ENCODE measurements around the gene NAGS.
"Not testable (repeated sequence)": the region's sequence is repeated elsewhere in the genome, so short reads cannot be mapped to it uniquely, and the experiment has no call there.

The NAGS gene, protein sequence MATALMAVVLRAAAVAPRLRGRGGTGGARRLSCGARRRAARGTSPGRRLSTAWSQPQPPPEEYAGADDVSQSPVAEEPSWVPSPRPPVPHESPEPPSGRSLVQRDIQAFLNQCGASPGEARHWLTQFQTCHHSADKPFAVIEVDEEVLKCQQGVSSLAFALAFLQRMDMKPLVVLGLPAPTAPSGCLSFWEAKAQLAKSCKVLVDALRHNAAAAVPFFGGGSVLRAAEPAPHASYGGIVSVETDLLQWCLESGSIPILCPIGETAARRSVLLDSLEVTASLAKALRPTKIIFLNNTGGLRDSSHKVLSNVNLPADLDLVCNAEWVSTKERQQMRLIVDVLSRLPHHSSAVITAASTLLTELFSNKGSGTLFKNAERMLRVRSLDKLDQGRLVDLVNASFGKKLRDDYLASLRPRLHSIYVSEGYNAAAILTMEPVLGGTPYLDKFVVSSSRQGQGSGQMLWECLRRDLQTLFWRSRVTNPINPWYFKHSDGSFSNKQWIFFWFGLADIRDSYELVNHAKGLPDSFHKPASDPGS

DNA sequence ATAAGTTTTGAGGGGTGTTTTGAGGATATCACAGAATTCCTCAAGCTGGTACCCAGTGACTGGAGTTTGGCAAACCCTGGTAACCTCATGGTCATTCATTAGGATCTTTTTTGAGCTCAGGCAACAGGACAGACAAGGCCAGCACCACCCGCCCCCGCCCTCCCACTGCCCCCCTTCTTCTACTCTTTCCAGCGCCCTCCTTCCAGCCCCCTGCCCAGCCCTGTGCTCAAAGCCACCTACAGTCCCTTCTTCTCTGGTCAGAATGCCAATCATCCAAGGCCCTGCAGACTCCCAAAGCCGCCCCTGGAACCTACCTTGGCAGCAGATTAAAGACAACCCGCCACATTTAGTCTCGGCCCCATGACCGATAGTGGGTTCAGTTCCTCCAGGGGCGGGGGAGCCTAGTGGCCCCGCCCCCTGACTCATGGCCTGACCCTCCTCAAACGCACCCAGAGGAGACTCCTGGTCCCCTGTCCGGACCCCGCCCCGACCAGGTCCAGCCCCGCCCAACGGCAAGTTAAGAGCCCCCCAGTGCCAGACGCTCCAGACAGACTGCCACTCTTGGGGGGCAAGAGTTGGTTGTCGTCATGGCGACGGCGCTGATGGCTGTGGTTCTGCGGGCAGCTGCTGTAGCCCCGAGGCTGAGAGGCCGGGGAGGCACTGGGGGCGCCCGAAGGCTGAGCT is at the start of gene NAGS:
TSS of gene NAGS (plus strand) at position 546 of the 684 bp plus-strand sequence. CDS start at position 588, 42 bp downstream.
- no peak for DNase-seq (ENCODE audit: low read depth)

DNA sequence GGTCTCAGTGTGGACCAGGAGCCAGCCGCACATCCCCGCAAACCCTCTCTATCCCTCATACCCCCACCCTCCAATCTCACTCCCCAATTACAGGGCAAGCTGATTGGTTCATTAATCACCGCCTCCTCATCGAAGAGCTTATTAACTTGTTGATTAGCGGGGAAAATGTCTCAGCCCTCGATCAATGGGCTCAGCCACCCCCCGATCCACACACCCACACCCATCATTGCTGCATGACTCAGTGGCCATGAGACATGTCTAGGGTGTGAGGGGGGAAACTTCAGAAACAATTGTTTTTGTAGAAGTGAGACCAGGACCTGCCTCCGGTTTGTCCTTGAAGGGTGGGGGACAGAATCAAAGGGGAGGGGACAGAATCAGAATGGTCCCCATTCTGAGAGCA is 48.2 kb upstream of the NAGS start:
- no peak for DNase-seq (ENCODE audit: low read depth)

DNA sequence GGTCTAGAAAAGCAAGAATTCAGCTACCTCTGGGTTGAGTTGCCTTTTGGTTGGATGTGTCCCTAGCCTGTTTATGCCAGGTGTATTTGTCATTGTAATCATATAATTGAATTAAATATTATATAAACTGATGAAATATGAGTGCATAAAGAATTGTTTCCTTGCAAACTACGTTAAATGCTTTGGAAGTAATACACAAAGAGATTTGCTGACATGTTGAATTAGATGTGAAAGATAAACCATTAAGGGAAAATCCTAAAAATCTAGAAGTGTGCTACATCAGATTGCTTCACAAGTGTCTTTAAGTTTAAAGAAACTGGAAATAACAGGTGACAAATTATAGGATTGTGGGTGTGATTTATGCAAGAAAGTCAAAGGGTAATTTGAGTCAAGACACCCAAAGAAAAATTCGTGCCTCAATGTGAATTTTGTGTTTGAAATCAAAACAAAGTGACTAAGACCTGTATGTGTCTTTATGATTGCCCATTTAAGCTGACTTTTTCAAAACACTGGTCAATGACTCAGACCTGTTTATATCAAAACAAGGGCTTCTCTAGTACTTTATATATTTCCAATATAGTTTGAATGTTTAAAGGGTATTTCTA is 45.6 kb upstream of the NAGS start:
- DNase-seq (ENCODE audit: low read depth) = no peak

DNA sequence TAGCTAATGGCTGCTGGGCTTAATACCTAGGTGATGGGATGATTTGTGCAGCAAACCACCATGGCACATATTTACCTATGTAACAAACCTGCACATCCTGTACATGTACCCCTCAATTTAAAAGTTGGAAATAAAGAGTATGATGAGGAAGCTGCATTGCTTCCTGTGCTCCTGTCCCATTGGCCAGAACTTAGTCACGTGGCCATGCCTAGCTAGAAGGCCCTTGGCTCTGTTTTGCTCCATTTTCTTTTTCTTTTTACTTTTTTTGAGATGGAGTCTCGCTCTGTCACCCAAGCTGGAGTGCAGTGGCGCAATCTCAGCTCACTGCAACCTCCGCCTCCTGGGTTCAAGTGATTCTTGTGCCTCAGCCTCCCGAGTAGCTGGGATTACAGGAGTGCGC is 43.1 kb upstream of the NAGS start:
- not testable (repeated sequence) for DNase-seq (ENCODE audit: low read depth)

DNA sequence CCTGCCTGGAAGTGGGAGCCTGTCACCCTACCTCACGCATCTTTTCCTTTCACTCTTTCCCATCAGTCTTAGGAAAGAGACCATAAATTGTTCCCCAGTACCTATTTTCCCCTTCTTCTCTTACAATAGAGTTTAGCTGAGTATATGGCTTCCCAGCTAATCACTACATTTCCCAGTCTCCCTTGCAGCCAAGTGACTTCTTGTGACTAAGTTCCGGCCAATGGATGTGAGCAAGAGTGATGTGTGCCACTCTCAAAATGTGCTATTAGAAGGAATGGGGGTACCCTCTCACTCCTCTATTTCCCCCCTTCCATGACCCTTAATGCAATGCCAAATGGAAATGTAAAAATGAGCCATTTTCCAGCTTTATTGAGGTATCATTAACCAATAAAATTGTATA is 42.5 kb upstream of the NAGS start:
- no peak for DNase-seq (ENCODE audit: low read depth)

DNA sequence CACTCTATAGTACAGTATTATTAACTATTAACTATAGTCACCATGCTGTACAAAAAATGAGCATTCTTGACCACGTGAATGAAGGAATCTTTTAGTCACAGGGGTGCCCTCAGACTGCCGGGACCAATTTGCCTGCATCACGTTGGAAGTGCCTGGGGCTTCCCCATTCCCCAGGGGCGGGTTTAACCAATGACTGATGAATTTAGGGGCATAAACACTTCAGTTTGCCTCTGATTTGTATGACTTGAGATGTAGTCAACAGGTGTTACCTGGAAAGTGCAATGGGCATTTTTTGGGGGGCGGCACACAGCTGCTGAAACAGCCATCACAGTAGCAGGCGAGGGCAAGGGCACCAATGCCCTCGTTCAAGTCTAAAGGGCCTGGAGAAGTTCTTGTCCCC is 41.9 kb upstream of the NAGS start:
- no peak for DNase-seq (ENCODE audit: low read depth)

DNA sequence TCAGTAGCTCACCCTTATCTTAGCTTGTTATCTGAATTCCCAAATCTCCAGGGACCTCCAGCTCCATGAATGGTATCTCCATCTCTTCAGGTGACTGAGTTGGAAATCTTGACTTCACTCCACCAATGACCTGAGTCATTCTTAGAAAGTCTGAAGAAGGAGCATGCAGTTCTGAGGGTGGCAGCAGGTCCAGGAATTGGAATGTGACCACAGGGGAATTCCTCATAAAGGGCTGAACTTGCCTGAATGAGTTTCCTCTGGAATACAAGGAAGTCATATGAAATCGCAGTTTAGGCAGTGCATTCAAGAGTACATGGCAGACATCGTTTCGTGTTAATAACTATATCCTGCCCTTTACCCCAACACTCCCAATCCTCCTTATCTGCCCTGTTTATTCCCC is 38.1 kb upstream of the NAGS start:
- no peak for DNase-seq (ENCODE audit: low read depth)

DNA sequence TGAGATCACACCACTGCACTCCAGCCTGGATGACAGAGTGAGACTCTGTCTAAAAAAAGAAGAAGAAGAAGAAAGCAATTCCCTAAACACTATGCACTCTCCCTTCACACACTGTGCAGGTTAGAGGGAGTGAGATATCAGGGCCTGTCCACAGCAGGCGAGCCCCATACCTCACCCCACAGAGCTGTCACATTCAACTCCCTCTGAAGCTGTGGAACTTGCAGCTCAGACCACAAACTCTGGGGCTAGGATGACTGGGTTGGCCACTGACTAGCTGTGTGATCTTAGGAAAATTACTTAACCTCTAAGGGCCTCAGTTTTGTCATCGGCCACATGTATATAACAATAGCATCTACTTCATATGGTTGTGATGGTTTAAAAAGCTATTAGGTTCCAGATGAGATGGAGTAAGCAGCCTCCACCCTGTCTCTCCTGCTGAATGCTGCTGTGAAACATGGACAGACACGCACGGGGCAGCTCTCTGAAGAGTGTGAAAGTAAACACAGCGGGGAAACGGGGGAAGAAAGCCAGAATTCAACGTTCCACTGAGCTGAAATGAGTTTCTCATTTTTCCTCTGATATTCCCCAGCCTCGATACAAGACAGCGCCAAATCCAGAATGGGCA is 37.1 kb upstream of the NAGS start:
- no peak for DNase-seq (ENCODE audit: low read depth)

DNA sequence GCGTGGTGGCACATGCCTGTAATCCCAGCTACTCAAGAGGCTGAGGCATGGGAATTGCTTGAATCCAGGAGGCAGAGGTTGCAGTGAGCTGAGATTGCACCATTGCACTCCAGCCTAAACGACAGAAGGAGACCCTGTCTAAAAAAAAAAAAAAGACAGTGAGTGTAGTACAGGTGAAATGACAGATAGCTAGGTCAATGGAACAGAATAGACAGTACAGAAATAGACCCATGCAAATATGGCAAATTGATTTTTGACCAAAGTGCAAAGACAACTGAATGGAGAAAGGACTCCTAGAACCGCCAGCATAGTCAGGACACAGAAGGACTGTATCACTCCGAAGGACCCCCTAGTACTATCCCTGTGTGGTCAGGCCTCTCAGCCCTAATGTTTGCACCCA is 34.1 kb upstream of the NAGS start:
- DNase-seq (ENCODE audit: low read depth) = no peak

DNA sequence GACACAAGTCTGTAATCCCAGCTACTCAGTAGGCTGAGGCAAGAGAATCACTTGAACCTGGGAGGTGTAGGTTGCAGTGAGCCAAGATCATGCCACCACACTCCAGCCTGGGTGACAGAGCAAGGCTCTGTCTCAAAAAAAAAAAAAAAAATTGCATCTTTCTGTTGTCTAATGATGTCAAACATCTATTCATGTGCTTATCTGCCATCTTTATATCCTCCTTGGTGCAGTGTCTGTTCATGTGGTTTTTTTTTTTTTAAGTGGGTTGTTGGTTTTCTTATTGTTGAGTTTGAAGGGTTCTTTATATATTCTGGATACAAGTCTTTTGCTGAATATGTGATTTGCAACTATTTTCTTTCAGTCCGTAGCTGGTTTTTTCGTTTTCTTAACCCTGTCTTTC is 33.0 kb upstream of the NAGS start:
- not testable (repeated sequence) for DNase-seq (ENCODE audit: low read depth)

DNA sequence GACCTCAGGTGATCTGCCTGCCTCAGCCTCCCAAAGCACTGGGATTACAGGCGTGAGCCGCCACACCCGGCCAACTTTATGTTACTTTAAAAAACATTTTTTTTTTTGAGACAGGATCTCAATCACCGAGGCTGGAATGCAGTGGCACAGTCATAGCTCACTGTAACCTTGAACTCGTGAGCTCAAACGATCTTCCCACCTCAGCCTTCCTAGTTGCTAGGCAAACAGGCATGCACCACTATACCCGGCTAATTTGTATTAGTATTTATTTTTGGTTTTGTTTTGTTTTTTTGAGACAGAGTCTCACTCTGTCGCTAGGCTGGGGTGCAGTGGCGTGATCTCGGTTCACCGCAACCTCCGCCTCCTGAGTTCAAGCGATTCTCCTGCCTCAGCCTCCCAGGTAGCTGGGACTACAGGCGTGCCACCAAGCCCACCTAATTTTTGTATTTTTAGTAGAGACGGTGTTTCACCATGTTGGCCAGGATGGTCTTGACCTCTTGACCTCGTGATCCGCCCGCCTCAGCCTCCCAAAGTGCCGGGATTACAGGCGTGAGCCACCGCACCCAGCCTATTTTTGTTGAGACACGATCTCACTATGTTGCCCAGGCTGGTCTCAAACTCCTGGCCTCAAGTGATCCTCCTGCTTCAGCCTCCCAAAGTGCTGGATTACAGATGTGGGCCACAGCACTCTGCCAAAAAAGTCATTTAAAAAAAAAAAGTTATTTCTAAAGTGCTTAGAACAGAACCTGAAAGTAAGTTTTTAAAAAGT is 31.8 kb upstream of the NAGS start:
- DNase-seq (ENCODE audit: low read depth) = not testable (repeated sequence)

DNA sequence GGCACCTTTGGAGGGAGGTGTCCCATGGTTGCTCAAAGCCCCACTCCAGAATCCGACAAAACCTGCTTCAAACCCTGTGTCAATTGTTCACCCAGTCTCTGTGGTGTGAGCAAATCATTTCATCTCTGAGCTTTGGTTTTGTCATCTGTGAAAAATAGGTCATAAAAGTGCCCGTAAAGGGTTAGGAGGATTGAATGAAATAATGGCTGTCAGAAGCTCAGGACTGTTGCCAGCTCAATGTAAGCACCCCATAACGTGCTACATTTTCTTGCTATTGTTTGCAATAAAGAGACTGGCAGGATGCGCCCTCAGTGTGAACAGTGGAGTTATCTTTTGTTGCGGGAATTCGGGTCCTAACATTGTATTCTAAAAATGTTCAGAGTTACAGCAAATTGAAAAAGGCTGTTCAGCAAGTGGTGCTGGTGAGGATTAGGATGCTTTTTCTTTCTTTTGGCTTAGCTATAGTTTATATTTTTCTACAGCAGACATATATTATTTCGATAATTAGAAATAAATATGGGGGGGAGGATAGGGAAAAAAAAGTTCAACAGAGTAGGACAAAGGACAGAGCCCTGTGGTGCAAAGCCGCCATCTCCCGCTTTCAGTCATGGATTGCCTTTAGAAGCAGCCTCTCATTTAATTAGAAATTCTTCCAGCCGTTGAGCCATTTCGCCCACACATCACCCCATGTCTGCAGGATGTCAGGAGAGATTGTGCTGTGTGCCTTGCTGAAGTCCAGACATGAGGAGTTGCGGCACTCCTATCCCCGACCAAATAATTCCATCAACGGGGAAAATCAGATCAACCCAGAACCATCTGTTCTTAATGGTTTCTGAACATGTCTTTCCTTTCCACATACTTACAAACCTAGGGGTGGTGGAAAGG is 29.8 kb upstream of the NAGS start:
- DNase-seq (ENCODE audit: low read depth) = no peak

DNA sequence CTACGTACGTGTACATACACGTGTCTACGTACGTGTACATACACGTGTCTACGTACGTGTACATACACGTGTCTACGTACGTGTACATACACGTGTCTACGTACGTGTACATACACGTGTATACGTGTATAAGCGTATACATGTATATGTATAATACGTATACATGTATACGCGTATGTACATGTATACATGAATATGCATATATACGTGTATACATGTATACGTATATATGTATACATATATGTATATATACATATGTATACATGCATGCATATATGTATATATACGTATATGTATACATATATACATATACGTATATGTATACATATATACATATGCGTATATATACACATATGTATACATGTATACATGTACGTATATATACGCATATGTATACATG is 28.5 kb upstream of the NAGS start:
- DNase-seq (ENCODE audit: low read depth) = no peak

DNA sequence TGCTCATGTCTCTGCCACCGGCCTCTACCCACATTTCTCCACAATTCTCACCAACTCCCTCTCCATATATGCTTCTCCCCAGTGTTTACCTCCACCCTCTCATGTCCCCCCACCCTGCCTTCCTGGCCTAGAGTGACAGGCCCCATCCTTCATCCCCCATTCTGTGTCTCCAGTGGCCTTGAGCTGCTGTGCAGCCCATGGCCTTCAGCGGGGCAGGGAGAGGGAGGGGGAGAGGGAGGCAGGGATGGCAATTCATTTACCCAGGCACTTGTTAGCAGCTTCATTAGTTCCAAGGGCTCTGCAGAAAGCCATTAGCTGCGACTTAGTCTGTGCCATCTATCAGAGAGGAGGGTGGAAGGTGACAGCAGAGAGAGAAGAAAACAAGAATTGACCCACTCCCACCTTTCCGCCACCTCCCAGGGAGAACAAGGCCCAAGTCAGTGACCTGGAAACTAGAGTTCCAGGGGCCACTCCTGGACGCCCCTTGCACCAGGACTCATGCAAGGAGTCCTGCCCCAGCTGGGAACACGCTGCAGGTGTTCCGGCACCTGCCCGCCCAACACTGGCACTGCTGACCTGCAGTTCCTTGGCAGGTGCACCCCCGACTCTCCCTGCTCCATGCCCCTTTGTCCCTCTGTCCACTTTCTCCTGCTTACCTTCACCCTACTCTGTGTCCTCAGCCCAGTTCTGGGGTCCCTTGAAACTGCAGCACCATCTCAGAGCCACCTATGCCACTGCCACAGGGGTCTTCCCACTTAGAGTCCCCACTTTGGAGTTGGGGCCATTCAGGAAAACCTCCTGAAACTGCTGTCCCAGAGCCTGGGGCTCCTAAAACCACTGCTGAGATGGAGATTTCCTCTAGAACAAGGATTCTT is 27.2 kb upstream of the NAGS start:
- no peak for DNase-seq (ENCODE audit: low read depth)

DNA sequence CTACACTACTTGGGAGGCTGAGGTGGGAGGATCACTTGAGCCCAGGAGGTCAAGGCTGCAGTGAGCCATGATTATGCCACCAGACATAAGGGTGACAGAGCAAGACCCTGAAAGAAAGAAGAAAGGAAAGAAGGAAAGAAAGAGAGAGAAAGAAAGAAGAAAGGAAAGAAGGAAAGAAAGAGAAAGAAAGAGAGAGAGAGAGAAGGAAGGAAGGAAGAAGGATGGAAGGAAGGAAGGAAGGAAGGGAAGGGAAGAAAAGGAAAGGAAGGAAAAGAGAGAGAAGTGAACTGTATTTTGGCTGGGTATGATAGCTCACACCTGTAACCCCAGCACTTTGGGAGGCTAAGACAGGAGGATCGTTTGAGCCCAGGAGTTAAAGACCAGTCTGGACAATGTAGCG is 26.3 kb upstream of the NAGS start:
- no peak for DNase-seq (ENCODE audit: low read depth)

DNA sequence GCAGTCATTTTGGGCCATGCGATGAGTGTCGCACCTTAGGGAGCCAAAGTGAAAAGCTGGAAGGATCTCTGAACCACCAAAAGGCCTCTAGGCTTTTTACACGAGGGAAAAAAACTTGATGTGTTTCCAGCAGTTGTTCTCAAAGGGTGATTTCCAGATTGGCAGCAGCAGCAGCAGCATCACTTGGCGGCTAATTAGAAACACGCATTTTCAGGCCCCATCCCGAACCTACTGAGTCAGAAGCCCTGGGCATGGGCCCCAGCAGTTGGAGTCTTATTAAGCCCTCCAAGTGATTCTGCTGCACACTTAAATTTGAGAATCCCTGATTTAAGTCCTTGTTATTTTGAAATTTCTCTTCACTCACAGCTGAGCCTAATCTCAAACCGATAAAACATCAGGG is 25.4 kb upstream of the NAGS start:
- DNase-seq (ENCODE audit: low read depth) = no peak

DNA sequence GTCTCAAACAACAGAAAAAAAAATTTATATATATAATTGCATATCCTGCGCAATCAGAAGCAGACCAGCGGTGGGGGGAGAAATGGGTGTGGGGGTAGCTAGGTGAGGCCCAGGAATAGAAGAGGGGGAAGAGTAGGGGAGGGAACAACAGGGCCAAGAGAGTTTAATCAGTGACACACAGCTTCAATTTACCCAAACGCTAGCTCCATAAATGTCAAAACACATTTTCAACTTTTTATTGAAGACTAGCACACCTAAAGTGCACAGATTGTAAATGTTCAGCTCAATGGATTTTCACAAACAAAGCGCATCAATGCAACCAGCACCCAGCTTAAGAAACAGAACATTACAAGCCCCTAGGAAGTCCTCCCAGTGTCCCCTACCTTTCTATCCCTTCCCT is 24.8 kb upstream of the NAGS start:
- DNase-seq (ENCODE audit: low read depth) = no peak

DNA sequence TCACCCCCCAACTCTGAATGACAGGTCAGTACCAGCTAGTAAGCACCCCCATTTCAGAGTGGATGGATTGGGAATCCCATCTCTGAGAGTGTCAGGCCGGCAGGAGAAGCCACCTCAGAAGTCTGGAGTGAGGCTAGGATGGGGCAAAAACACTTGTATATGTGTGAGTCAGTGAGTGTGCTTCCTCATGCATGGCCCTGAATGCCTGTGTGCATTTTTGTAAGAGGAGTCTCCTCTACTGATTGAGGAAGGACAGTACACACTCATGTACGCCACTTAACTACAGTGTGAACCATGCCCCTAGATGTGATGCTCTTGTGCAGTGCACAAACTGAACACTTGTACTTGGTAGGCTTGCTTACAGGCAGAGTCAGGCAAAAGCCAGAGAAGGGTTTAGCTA is 22.3 kb upstream of the NAGS start:
- no peak for DNase-seq (ENCODE audit: low read depth)

DNA sequence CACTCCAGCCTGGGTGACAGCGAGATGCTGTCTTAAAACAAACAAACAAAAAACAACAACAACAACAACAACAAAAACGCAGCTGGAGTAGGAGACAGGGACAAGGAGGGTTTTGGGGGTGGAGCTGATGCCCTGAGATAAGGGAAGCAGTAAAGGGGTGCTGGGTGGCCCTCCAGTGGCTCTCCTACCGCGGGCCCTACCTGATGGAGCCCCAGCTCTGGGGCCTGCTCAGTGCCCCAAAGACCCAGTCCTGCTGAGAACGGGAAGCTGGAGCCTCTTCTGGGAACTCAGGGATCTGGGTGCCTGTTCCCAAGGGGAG is 21.3 kb upstream of the NAGS start:
- no peak for DNase-seq (ENCODE audit: low read depth)
